Thyroid gland (tissue), 4 donors: ENCODE measurements around the gene SCML1. TPM values are rescaled to one million over a fixed set of nuclear protein-coding genes. Genes with fewer than 3 reads are reported as not detected.

Experiments
- DNase-seq, 2 donors: peaks; one replicate each; pipeline ENCODE4 v3.0.0-alpha.2; 2019
- H3K27ac ChIP-seq, 3 donors: fragments of 200-600 bp; sonication (generic); 1 replicate in 2 of 3; 2 replicates in 1 of 3; pipeline ENCODE4 v1.5.1; 2016 to 2019; ENCODE audit warnings: mild to moderate bottlenecking in 1 of 3, moderate library complexity in 1 of 3
- H3K27me3 ChIP-seq: fragments of 200-600 bp; sonication (generic); one replicate; pipeline ENCODE4 v1.5.1; 2019
- H3K36me3 ChIP-seq, 2 donors: fragments of 200-600 bp; sonication (generic); one replicate each; pipeline ENCODE4 v1.5.1; 2016 to 2019
- H3K4me1 ChIP-seq, 2 donors: fragments of 200-600 bp; sonication (generic); one replicate each; pipeline ENCODE4 v1.5.1; 2017 to 2019
- H3K4me3 ChIP-seq, 3 donors: fragments of 200-600 bp; sonication (generic); replicated peaks in 1 of 3; 1 replicate in 2 of 3; 2 replicates in 1 of 3; pipeline ENCODE4 v1.5.1; 2016; ENCODE audit warnings: mild to moderate bottlenecking in 1 of 3
- H3K9me3 ChIP-seq: fragments of 200-600 bp; sonication (generic); one replicate; pipeline ENCODE4 v1.5.1; 2017
- CTCF ChIP-seq, 6 experiments: fragments of 200-600 bp in 3 of 6; fragments of 450-650 bp in 3 of 6; sonication (generic) in 3 of 6; IDR thresholded peaks; one replicate each; pipeline ENCODE4 v1.5.1; 2016 to 2019; ENCODE audit warnings: antibody characterized with exemption in 6 of 6, mild to moderate bottlenecking in 2 of 6, inconsistent platforms in 1 of 6, moderate library complexity in 1 of 6
- POLR2A ChIP-seq, 2 donors: fragments of 450-650 bp; IDR thresholded peaks; one replicate each; pipeline ENCODE4 v1.6.1; 2017; ENCODE audit warnings: antibody characterized with exemption in 2 of 2, mild to moderate bottlenecking in 2 of 2, moderate library complexity in 1 of 2
- WGBS, 2 donors: methylation state at CpG; one replicate each; pipeline ENCODE4 v1.1.5; 2017; 5-methylcytosine and 5-hydroxymethylcytosine counted together
- intact Hi-C: fragments of 100-400 bp; cut with DNase I; formaldehyde crosslinking; loops from one replicate; pipeline ENCODE4 v1.15.1; 2023
- total RNA-seq, 4 donors: library from RNA; depleted of rRNA; stranded (reverse); fragments of >200 nt; gene quantifications; one replicate each; pipeline ENCODE4 v1.2.3, GENCODE V29; 2016

The SCML1 gene
- total RNA-seq, 4 donors from 2014 or later: 5.0 to 13.0 (median 8.6) TPM

- Histone ChIP-seq H3K36me3 (no peaks in the 10 kb centered on the region), H3K4me1 (no peaks in the 10 kb centered on the region), H3K27me3 (no peaks in the 10 kb centered on the region), H3K9me3 (no peaks in the 10 kb centered on the region), H3K4me3 (no peak overlapping the region), H3K27ac (no peak overlapping the region)
- intact Hi-C loops: no loop called here
- 81 to 88% methylated on average over 1 of the region's 1 CpG for WGBS, 2 donors
- TF ChIP-seq CTCF (IDR thresholded peaks at IDR 0.05) (no peak), POLR2A (IDR thresholded peaks at IDR 0.05) (no peak)
- no peak for DNase-seq
Observed at GRCh38 chrX:17697191-17697590, 40.1 kb upstream of the SCML1 start.

- no peak for DNase-seq
- no peaks in the 10 kb centered on the region for H3K36me3 ChIP-seq
- intact Hi-C loops: no loop called here
- H3K4me1 ChIP-seq: no peaks in the 10 kb centered on the region
- H3K27me3 ChIP-seq: no peaks in the 10 kb centered on the region
- TF ChIP-seq POLR2A (IDR thresholded peaks at IDR 0.05): no peak
- TF ChIP-seq CTCF (IDR thresholded peaks at IDR 0.05): no peak
- H3K4me3 ChIP-seq: no peak overlapping the region
- WGBS, 2 donors: 91 to 92% methylated on average over 1 of the region's 1 CpG
- no peak overlapping the region for H3K27ac ChIP-seq
- H3K9me3 ChIP-seq: no peaks in the 10 kb centered on the region
Observed at GRCh38 chrX:17700976-17701375, 36.3 kb upstream of the SCML1 start.

GRCh38 chrX:17703201-17703600 is 34.1 kb upstream of the SCML1 start:
- TF ChIP-seq CTCF (IDR thresholded peaks at IDR 0.05) (no peak), POLR2A (IDR thresholded peaks at IDR 0.05) (no peak)
- Histone ChIP-seq H3K27me3 (no peaks in the 10 kb centered on the region), H3K4me1 (no peaks in the 10 kb centered on the region), H3K36me3 (no peaks in the 10 kb centered on the region), H3K9me3 (no peaks in the 10 kb centered on the region), H3K27ac (no peak overlapping the region), H3K4me3 (no peak overlapping the region)
- intact Hi-C loops: no loop called here
- no peak for DNase-seq
- WGBS, 2 donors: 88 to 95% methylated on average over 1 to 2 of the region's 2 CpGs

- intact Hi-C loops: no loop called here
- TF ChIP-seq POLR2A (IDR thresholded peaks at IDR 0.05) (no peak), CTCF (IDR thresholded peaks at IDR 0.05) (no peak)
- Histone ChIP-seq H3K27ac (no peak overlapping the region), H3K4me1 (no peaks in the 10 kb centered on the region), H3K4me3 (no peak overlapping the region), H3K9me3 (no peaks in the 10 kb centered on the region), H3K36me3 (no peaks in the 10 kb centered on the region), H3K27me3 (no peaks in the 10 kb centered on the region)
- 60 to 86% methylated on average over 2 of the region's 2 CpGs for WGBS, 2 donors
- DNase-seq: no peak
Observed at GRCh38 chrX:17705211-17705610, 32.1 kb upstream of the SCML1 start.

- H3K4me1 ChIP-seq: no peaks in the 10 kb centered on the region
- no peak overlapping the region for H3K4me3 ChIP-seq
- no peaks in the 10 kb centered on the region for H3K36me3 ChIP-seq
- intact Hi-C loops: no loop called here
- DNase-seq: no peak
- WGBS, 2 donors: 94 to 100% methylated on average over 4 of the region's 4 CpGs
- no peaks in the 10 kb centered on the region for H3K9me3 ChIP-seq
- no peak overlapping the region for H3K27ac ChIP-seq
- H3K27me3 ChIP-seq: no peaks in the 10 kb centered on the region
- TF ChIP-seq POLR2A (IDR thresholded peaks at IDR 0.05): no peak
Observed at GRCh38 chrX:17706676-17707075, 30.6 kb upstream of the SCML1 start.

- no peak overlapping the region for H3K27ac ChIP-seq
- no peaks in the 10 kb centered on the region for H3K9me3 ChIP-seq
- no peak overlapping the region for H3K4me3 ChIP-seq
- H3K27me3 ChIP-seq: no peaks in the 10 kb centered on the region
- H3K36me3 ChIP-seq: no peaks in the 10 kb centered on the region
- H3K4me1 ChIP-seq: no peaks in the 10 kb centered on the region
- intact Hi-C loops: no loop called here
- 90 to 92% methylated on average over 3 of the region's 3 CpGs for WGBS, 2 donors
- no peak for TF ChIP-seq POLR2A (IDR thresholded peaks at IDR 0.05)
- no peak for TF ChIP-seq CTCF (IDR thresholded peaks at IDR 0.05)
- no peak for DNase-seq
Observed at GRCh38 chrX:17707731-17708130, 29.6 kb upstream of the SCML1 start.
